ENCODE data around the gene NETO2. TPM values are rescaled to one million over a fixed set of nuclear protein-coding genes. Genes with fewer than 3 reads are reported as not detected.

Gene NETO2
- total and polyA plus RNA-seq, 10 of the 15 experiments (the other 5 are each of a cell fraction or from before 2014, with no cell fraction given): 8.5 to 53.1 (median 27.0) TPM

GRCh38 chr16:47142486-47142820 lies 1.3 kb downstream of the NETO2 start:
- H3K27me3 ChIP-seq (replicated peaks in 1 of 2; ENCODE audit: control insufficient read depth in 2 of 2, insufficient read depth in 2 of 2, low read length in 1 of 2): no peaks in the 10 kb centered on the region
- peaks cover 13% of the 10 kb centered on the region for H3K4me1 ChIP-seq (ENCODE audit: control insufficient read depth, insufficient read depth, low read length)
- ATAC-seq (peak; percentile 13), DNase-seq (ENCODE audit: low read depth, low spot score) (no peak), FAIRE-seq (no peak)
- POLR2A ChIA-PET: interaction anchor here (0.5 to 2.3 kb wide), 4 partner anchors 17 to 910 kb away, joined by 3 to 9 read pairs (median 4); no protein-coding TSS in a partner anchor
- in situ Hi-C loops (cut with MboI) (loop anchor here (5.0 to 25.0 kb wide), 2 partner anchors 915 to 1470 kb away; partner anchors contain the start of gene N4BP1), intact Hi-C loops (cut with micrococcal nuclease; ENCODE audit: unreplicated experiment) (loop anchor here (2.0 to 10.0 kb wide), 8 partner anchors 125 to 975 kb away; partner anchors contain the start of genes DNAJA2, ITFG1 and PHKB)
- H3K9ac ChIP-seq (ENCODE audit: control insufficient read depth, insufficient read depth, low read length): peak overlapping the region; percentile 84
- H3K4me2 ChIP-seq (ENCODE audit: control insufficient read depth, insufficient read depth): peak overlapping the region; percentile 92; the same call in 1 of the 2 replicates
- H3K4me3 ChIP-seq: peak overlapping the region; percentile 79
- RAD21 ChIA-PET (ENCODE audit: unreplicated experiment): interaction anchor here (0.7 to 5.2 kb wide), 26 partner anchors 10 to 1024 kb away, joined by 3 to 127 read pairs (median 8); partner anchors contain the start of gene DNAJA2
- peak overlapping the region; percentile 87; the same call in 1 of the 2 replicates for H2AFZ ChIP-seq (ENCODE audit: control insufficient read depth, low read depth, low read length)
- 2% methylated on average over 8 of the region's 8 CpGs for WGBS (ENCODE audit: insufficient coverage, insufficient replicate concordance, low lambda C conversion rate, missing lambda C conversion rate)
- H3K9me3 ChIP-seq (replicated peaks; ENCODE audit: control insufficient read depth, insufficient read depth, low read length): no peaks in the 10 kb centered on the region
- H3K27ac ChIP-seq (ENCODE audit: control insufficient read depth, insufficient read depth): peak overlapping the region; percentile 76
- H4K20me1 ChIP-seq (ENCODE audit: control insufficient read depth, insufficient read depth): no peaks in the 10 kb centered on the region
- BruUV-seq (replicated peaks): no TSS peak
- CTCF ChIA-PET: interaction anchor here (0.7 to 6.4 kb wide), 38 partner anchors 11 to 1023 kb away, joined by 3 to 162 read pairs (median 6); partner anchors contain the start of gene ABCC12
- H3K79me2 ChIP-seq (ENCODE audit: control insufficient read depth, insufficient read depth, low read length): peaks cover 53% of the 10 kb centered on the region
- SMC1A ChIA-PET (ENCODE audit: uncharacterized antibody, unreplicated experiment): interaction anchor here (0.7 to 6.3 kb wide), 33 partner anchors 11 to 1022 kb away, joined by 3 to 101 read pairs (median 5); partner anchors contain the start of gene DNAJA2
- no peaks in the 10 kb centered on the region for H3K36me3 ChIP-seq (ENCODE audit: control insufficient read depth in 2 of 2, insufficient read depth in 2 of 2, low read length in 1 of 2)
- TF ChIP-seq ASH2L (IDR thresholded peaks at IDR 0.05; ENCODE audit: borderline replicate concordance, low read depth): no peak
- TF ChIP-seq ZNF24 (IDR thresholded peaks at IDR 0.05): no peak
- TF ChIP-seq SP1 (IDR thresholded peaks at IDR 0.05; ENCODE audit: low read depth, low read length): no peak
- no peak for TF ChIP-seq ZBTB40 (IDR thresholded peaks at IDR 0.05; ENCODE audit: borderline replicate concordance)
- TF ChIP-seq IRF3 (IDR thresholded peaks at IDR 0.05): no peak
- no peak for TF ChIP-seq STAT1 (conservative IDR thresholded peaks at IDR 0.05)
- no peak for TF ChIP-seq SIN3A (IDR thresholded peaks at IDR 0.05; ENCODE audit: low read depth, low read length)
- TF ChIP-seq KAT2A (conservative IDR thresholded peaks at IDR 0.05; ENCODE audit: control insufficient read depth, low read depth, low read length): no peak
- TF ChIP-seq WRNIP1 (IDR thresholded peaks at IDR 0.05; ENCODE audit: borderline replicate concordance, low read depth, low read length): no peak
- no peak for TF ChIP-seq TARDBP (IDR thresholded peaks at IDR 0.05; ENCODE audit: borderline replicate concordance)
- no peak for TF ChIP-seq CBX3 (IDR thresholded peaks at IDR 0.05; ENCODE audit: borderline replicate concordance, low read depth)
- no peak for TF ChIP-seq CBX5 (IDR thresholded peaks at IDR 0.05; ENCODE audit: low read depth)
- peak; percentile 79; the same call in 1 of the 2 replicates for TF ChIP-seq CREB1 (IDR thresholded peaks at IDR 0.05; ENCODE audit: low read depth)
- TF ChIP-seq SIX5 (IDR thresholded peaks at IDR 0.05; ENCODE audit: low read depth, low read length, severe bottlenecking): no peak
- no peak for TF ChIP-seq ZZZ3 (IDR thresholded peaks at IDR 0.05; ENCODE audit: control insufficient read depth, insufficient read length, low read depth)
- TF ChIP-seq RAD51 (IDR thresholded peaks at IDR 0.05): no peak
- TF ChIP-seq USF1 (IDR thresholded peaks at IDR 0.05; ENCODE audit: borderline replicate concordance, extremely low read length, insufficient read depth, low read depth, low read length): no peak
- no peak for TF ChIP-seq CHD2 (IDR thresholded peaks at IDR 0.05; ENCODE audit: borderline replicate concordance, low read depth, low read length)
- no peak for TF ChIP-seq BHLHE40 (IDR thresholded peaks at IDR 0.05; ENCODE audit: borderline replicate concordance in 1 of 2, low read depth in 2 of 2, low read length in 1 of 2)
- no peak for TF ChIP-seq SREBF1 (IDR thresholded peaks at IDR 0.05; ENCODE audit: low read length)

Measured in GM12878 (cell line).